NCI-H2029 (cell line): ENCODE measurements around the gene CSNK1A1.
"Not testable (repeated sequence)": the region's sequence is repeated elsewhere in the genome, so short reads cannot be mapped to it uniquely, and the experiment has no call there.

Experiments used
- DNase-seq: peaks from one replicate; lab custom pipeline; 2025; lab: John Stamatoyannopoulos, UW

The CSNK1A1 gene

GRCh38 chr5:149551227-149552037 is at the start of gene CSNK1A1:
CSNK1A1 (minus strand) TSS chr5:149551439; CDS start chr5:149550964, 475 bp downstream.
- peak; percentile 98 for DNase-seq

- no peak for DNase-seq
These were observed 49.7 kb upstream of the CSNK1A1 start for GRCh38 chr5:149600932-149601331.

- DNase-seq, result no peak
These were observed 48.1 kb upstream of the CSNK1A1 start for GRCh38 chr5:149599375-149599774.

- no peak for DNase-seq
These were observed 47.7 kb upstream of the CSNK1A1 start for GRCh38 chr5:149598966-149599365.

- not testable (repeated sequence) for DNase-seq
These were observed 47.0 kb upstream of the CSNK1A1 start for GRCh38 chr5:149598234-149598633.

- no peak for DNase-seq
These were observed 46.4 kb upstream of the CSNK1A1 start for GRCh38 chr5:149597618-149598017.

- no peak for DNase-seq
These were observed 45.5 kb upstream of the CSNK1A1 start for GRCh38 chr5:149596712-149597111.

GRCh38 chr5:149595105-149595504 is 43.9 kb upstream of the CSNK1A1 start:
- DNase-seq, result not testable (repeated sequence)

GRCh38 chr5:149594206-149594895 is 43.1 kb upstream of the CSNK1A1 start:
- DNase-seq, result no peak

GRCh38 chr5:149593370-149593769 is 42.1 kb upstream of the CSNK1A1 start:
- no peak for DNase-seq

- no peak for DNase-seq
These were observed 37.7 kb upstream of the CSNK1A1 start for GRCh38 chr5:149588936-149589335.

GRCh38 chr5:149586708-149587318 is 35.6 kb upstream of the CSNK1A1 start:
- DNase-seq, result no peak

- no peak for DNase-seq
These were observed 34.7 kb upstream of the CSNK1A1 start for GRCh38 chr5:149585910-149586309.

GRCh38 chr5:149584121-149584520 is 32.9 kb upstream of the CSNK1A1 start:
- peak; percentile 57 for DNase-seq

- peak; percentile 86 for DNase-seq
These were observed 32.2 kb upstream of the CSNK1A1 start for GRCh38 chr5:149583394-149583793.

GRCh38 chr5:149581931-149582768 is 30.9 kb upstream of the CSNK1A1 start:
- peak; percentile 66 for DNase-seq

- DNase-seq, result peak; percentile 68
These were observed 30.1 kb upstream of the CSNK1A1 start, which contains the start of gene ARHGEF37 for GRCh38 chr5:149581192-149581861. ARHGEF37 (plus strand) TSS chr5:149581498; CDS start chr5:149597770, 16,272 bp downstream.

- DNase-seq, result no peak
These were observed 29.6 kb upstream of the CSNK1A1 start for GRCh38 chr5:149580808-149581191.

- peak; percentile 48 for DNase-seq
These were observed 27.7 kb upstream of the CSNK1A1 start for GRCh38 chr5:149578896-149579295.

- no peak for DNase-seq
These were observed 24.8 kb upstream of the CSNK1A1 start for GRCh38 chr5:149576021-149576420.

GRCh38 chr5:149575131-149575530 is 23.9 kb upstream of the CSNK1A1 start:
- DNase-seq, result no peak
